ENCODE results near the gene COG5. TPM values are rescaled to one million over a fixed set of nuclear protein-coding genes. Genes with fewer than 3 reads are reported as not detected.

Gene COG5
- total and polyA plus RNA-seq, 2 of the 4 experiments (the other 2 are of a cell fraction) = 18.5 to 27.4 TPM

GRCh38 chr7:107248551-107249316 is 315.0 kb downstream of the COG5 start:
- H3K9me3 ChIP-seq (ENCODE audit: control insufficient read depth, insufficient read depth, low read length) = peaks cover 6% of the 10 kb centered on the region; the same call in 1 of the 2 replicates
- in situ Hi-C loops (cut with MboI; ENCODE audit: low sequenced_read_pairs) (no loop called here), dilution Hi-C loops (cut with HindIII; ENCODE audit: low sequenced_read_pairs, unreplicated experiment) (no loop called here), intact Hi-C loops (cut with micrococcal nuclease) (no loop called here)
- H3K4me2 ChIP-seq (ENCODE audit: low read depth, low read length) = no peak overlapping the region
- no peaks in the 10 kb centered on the region; the same call in 1 of the 2 replicates for H3K9me1 ChIP-seq (ENCODE audit: insufficient read depth, low read length)
- no peak overlapping the region for H3K18ac ChIP-seq (ENCODE audit: low read depth, low read length)
- H3K27me3 ChIP-seq (ENCODE audit: control insufficient read depth, insufficient read depth, low read length) = no peaks in the 10 kb centered on the region
- no peak overlapping the region for H3K56ac ChIP-seq (ENCODE audit: extremely low read depth, insufficient read depth, low read length)
- H4K5ac ChIP-seq (ENCODE audit: low read depth, low read length) = no peak overlapping the region
- H3K14ac ChIP-seq (replicated peaks; ENCODE audit: low read depth, low read length) = no peak overlapping the region
- no peaks in the 10 kb centered on the region for H3K4me1 ChIP-seq (ENCODE audit: control insufficient read depth, insufficient read depth, low read length)
- ChIA-PET POLR2A (ENCODE audit: unreplicated experiment) (no interaction called here), CTCF (no interaction called here)
- H3K9ac ChIP-seq (ENCODE audit: low read depth, low read length) = no peak overlapping the region
- H2AK9ac ChIP-seq (replicated peaks; ENCODE audit: low read depth, low read length, poor library complexity) = no peak overlapping the region
- H2AK5ac ChIP-seq (ENCODE audit: low read depth, low read length) = no peak overlapping the region
- H2BK15ac ChIP-seq (ENCODE audit: low read depth, low read length) = no peak overlapping the region
- no peak overlapping the region for H2BK20ac ChIP-seq (ENCODE audit: low read depth, low read length)
- no peak for DNase-seq
- H3K36me3 ChIP-seq (ENCODE audit: control insufficient read depth, insufficient read depth, low read length) = peaks cover 3% of the 10 kb centered on the region
- H3K79me1 ChIP-seq (ENCODE audit: low read depth in 1 of 2, low read length in 2 of 2) = no peaks in the 10 kb centered on the region; a peak in 1 of 4 replicates
- WGBS, 2 experiments (ENCODE audit: extremely low coverage in 2 of 2, insufficient read length in 1 of 2) = 100% methylated on average over 1 of the region's 5 CpGs; no CpG with 5 or more reads in 1 of the 2 experiments
- H3K23ac ChIP-seq (ENCODE audit: low read depth, low read length) = no peak overlapping the region
- no peak overlapping the region for H3K4ac ChIP-seq (ENCODE audit: low read depth, low read length)
- H2BK5ac ChIP-seq (ENCODE audit: low read depth, low read length, poor library complexity, severe bottlenecking) = no peak overlapping the region
- no peaks in the 10 kb centered on the region for H4K20me1 ChIP-seq (ENCODE audit: insufficient read depth, low read length)
- no TSS peak for BruUV-seq (replicated peaks)
- H4K8ac ChIP-seq (ENCODE audit: low read depth in 2 of 2, low read length in 2 of 2) = no peak overlapping the region
- ATAC-seq (ENCODE audit: low read depth) = no peak
- no peak overlapping the region for H2BK120ac ChIP-seq (ENCODE audit: low read depth, low read length)
- no peak overlapping the region for H3K27ac ChIP-seq (ENCODE audit: insufficient read depth, low read length)
- no peak for TF ChIP-seq FOS (IDR thresholded peaks at IDR 0.05; ENCODE audit: low read depth, low read length)
- no peak for TF ChIP-seq POLR2A (IDR thresholded peaks at IDR 0.05; ENCODE audit: low read depth, low read length)
- TF ChIP-seq CTCF (conservative IDR thresholded peaks at IDR 0.05; ENCODE audit: low read depth, low read length) = no peak
- no peak for TF ChIP-seq RFX5 (IDR thresholded peaks at IDR 0.05; ENCODE audit: low read depth, low read length)
- TF ChIP-seq, protein P1, sequence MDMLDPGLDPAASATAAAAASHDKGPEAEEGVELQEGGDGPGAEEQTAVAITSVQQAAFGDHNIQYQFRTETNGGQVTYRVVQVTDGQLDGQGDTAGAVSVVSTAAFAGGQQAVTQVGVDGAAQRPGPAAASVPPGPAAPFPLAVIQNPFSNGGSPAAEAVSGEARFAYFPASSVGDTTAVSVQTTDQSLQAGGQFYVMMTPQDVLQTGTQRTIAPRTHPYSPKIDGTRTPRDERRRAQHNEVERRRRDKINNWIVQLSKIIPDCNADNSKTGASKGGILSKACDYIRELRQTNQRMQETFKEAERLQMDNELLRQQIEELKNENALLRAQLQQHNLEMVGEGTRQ (IDR thresholded peaks at IDR 0.05; ENCODE audit: low read depth, low read length) = no peak
- TF ChIP-seq BHLHE40 (IDR thresholded peaks at IDR 0.05; ENCODE audit: low read depth, low read length) = no peak
- TF ChIP-seq RCOR1 (IDR thresholded peaks at IDR 0.05; ENCODE audit: insufficient replicate concordance, low read length) = no peak
- no peak for TF ChIP-seq NFE2L2 (IDR thresholded peaks at IDR 0.05; ENCODE audit: low read depth, low read length)
- no peak for TF ChIP-seq MXI1 (IDR thresholded peaks at IDR 0.05; ENCODE audit: borderline replicate concordance, low read depth, low read length)
- TF ChIP-seq MAZ (IDR thresholded peaks at IDR 0.05; ENCODE audit: borderline replicate concordance, low read depth, low read length) = no peak
- TF ChIP-seq, protein P2, sequence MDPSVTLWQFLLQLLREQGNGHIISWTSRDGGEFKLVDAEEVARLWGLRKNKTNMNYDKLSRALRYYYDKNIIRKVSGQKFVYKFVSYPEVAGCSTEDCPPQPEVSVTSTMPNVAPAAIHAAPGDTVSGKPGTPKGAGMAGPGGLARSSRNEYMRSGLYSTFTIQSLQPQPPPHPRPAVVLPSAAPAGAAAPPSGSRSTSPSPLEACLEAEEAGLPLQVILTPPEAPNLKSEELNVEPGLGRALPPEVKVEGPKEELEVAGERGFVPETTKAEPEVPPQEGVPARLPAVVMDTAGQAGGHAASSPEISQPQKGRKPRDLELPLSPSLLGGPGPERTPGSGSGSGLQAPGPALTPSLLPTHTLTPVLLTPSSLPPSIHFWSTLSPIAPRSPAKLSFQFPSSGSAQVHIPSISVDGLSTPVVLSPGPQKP (IDR thresholded peaks at IDR 0.05; ENCODE audit: borderline replicate concordance, low read depth, low read length) = no peak
- no peak for TF ChIP-seq CHD1 (IDR thresholded peaks at IDR 0.05; ENCODE audit: low read depth, low read length)
- TF ChIP-seq MAFK (IDR thresholded peaks at IDR 0.05; ENCODE audit: low read depth, low read length) = no peak
- TF ChIP-seq CEBPB (IDR thresholded peaks at IDR 0.05; ENCODE audit: low read depth, low read length) = no peak
- no peak for TF ChIP-seq RAD21 (IDR thresholded peaks at IDR 0.05; ENCODE audit: low read length)
- no peak for TF ChIP-seq SMC3 (IDR thresholded peaks at IDR 0.05; ENCODE audit: low read depth, low read length)
- H3K4me3 ChIP-seq (ENCODE audit: insufficient read depth, low read depth, low read length) = no peak overlapping the region
- H2AFZ ChIP-seq (replicated peaks; ENCODE audit: low read length, poor library complexity) = no peak overlapping the region
- H4K91ac ChIP-seq (ENCODE audit: insufficient read depth, low read depth, low read length) = no peak overlapping the region

All from IMR-90 (cell line).